DND-41 (cell line): ENCODE data around the gene TMEM255B.

ENCODE experiments used
- EZH2 ChIP-seq: IDR thresholded peaks from 3 replicates; pipeline ENCODE4 v1.6.1; 2012; ENCODE audit warnings: borderline replicate concordance, low read depth, mild to moderate bottlenecking, moderate library complexity, low read length, inconsistent platforms; ENCODE audit not compliant: severe bottlenecking
- TF ChIP-seq, protein P1 (sequence below): IDR thresholded peaks from 2 replicates; pipeline ENCODE4 v1.5.1; 2012; ENCODE audit warnings: borderline replicate concordance, low read length, moderate library complexity, mild to moderate bottlenecking; ENCODE audit not compliant: poor library complexity, severe bottlenecking; ENCODE audit errors: extremely low read depth

DNA sequence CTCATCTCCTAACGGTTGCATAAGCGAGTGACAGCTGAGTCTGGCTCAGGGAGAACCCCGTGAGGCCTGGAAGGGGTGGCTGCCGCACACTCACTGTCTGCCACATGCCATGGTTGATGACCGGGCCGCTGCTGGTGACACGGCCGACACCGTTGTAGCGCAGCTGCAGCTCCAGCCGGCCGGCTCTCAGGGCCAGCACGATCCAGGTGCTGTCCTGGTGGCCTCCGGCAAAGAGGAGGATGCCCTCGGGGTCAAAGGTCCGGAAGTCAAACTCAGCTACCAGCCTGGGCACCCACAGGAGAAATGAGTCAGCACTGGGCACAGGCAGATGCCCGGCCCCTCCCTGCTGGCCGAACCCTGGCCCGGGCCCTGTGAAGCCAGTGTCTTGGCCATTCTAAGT lies 73.2 kb downstream of the TMEM255B start:
- no peak for TF ChIP-seq EZH2
- TF ChIP-seq, protein P1, sequence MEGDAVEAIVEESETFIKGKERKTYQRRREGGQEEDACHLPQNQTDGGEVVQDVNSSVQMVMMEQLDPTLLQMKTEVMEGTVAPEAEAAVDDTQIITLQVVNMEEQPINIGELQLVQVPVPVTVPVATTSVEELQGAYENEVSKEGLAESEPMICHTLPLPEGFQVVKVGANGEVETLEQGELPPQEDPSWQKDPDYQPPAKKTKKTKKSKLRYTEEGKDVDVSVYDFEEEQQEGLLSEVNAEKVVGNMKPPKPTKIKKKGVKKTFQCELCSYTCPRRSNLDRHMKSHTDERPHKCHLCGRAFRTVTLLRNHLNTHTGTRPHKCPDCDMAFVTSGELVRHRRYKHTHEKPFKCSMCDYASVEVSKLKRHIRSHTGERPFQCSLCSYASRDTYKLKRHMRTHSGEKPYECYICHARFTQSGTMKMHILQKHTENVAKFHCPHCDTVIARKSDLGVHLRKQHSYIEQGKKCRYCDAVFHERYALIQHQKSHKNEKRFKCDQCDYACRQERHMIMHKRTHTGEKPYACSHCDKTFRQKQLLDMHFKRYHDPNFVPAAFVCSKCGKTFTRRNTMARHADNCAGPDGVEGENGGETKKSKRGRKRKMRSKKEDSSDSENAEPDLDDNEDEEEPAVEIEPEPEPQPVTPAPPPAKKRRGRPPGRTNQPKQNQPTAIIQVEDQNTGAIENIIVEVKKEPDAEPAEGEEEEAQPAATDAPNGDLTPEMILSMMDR: no peak
